GM10847 (cell line): Measurements from ENCODE around the gene NLGN1.

ENCODE experiments used
- POLR2A ChIP-seq: IDR thresholded peaks from 2 replicates; pipeline ENCODE4 v1.6.1; 2011; ENCODE audit not compliant: insufficient read length; ENCODE audit errors: extremely low read depth

NLGN1 gene

DNA sequence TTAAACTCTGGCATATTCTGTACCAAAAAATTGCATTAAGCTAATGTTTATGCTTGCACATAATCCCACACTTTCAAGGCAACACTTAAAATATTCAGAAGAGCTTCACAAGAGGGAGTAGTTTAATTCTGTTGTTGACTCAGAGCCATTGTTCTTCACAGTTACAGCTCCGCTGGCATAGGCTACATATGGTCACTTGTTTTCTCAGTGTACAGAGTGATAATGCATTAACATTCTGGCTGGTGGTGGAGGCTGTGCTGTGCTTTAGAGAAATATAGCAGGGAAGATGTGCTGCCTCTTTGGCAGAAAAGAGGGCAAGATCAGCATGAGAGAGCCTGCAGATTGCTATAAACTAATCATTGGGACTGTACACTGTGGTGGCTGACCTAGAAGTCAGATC is 13.3 kb downstream of the NLGN1 start:
- no peak for TF ChIP-seq POLR2A

DNA sequence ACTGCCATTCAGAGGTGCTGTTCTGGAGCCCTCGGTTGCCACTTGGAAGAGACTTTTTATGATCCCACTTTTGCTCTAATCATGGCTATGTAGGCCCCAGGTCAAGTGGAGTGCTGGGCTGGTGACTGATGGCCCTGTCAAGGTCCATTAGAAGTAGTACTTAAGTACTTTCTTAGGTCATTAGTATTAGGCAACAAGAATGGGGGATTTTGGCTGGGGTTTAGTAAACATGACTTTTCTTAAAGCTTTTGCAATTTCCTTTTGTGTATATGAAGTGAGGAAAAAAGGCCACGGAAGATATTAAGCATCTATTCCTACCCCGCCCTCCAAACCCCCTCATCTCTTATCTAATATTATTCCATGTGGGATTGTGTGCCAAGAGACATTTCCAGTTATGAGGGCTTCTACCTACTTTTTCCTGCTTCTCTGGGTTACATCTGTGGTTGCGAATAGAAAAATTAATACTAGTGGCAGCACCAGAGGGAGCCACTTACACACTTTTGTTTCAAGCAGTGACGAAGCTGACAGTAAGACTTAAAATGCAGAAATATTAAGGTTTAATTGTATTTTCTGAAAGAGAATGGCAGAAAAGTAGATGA is 13.9 kb downstream of the NLGN1 start:
- TF ChIP-seq POLR2A = no peak

DNA sequence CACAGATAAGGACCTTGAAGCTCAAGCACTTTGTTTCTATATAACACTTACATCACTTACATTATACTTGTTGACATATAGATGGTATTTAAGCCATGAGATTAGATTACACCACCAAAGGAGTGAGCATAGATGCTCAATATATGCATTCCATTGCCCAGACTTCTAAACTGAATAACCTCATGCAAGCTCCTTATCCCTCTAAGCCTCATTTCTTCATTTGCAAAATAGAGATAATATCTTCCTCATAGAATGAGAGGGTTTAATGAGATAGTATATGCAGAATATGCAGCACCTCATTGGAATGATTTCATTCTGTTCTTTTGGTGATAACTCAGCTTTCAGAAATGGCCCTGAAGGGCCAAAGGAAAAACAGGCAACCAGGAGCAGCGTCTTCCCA is 18.5 kb downstream of the NLGN1 start:
- TF ChIP-seq POLR2A = no peak

DNA sequence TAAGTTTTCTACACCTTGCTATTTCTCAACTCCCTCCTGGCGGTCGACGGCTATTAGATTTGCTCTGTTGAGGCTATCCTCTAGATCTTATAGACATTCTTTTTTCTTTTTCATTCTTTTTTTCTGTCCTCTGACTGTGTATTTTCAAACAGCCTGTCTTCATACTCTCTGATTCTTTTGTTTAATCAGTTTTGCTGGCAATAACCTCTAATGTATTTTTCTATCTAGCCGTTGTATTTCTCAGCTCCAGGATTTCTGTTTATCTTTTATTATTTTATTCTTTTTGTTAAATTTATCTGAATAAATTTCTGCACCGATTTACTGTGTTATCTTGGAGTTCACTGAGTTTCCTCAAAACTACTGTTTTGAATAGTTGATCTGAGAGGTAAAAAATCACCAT is 31.5 kb downstream of the NLGN1 start:
- TF ChIP-seq POLR2A = no peak

DNA sequence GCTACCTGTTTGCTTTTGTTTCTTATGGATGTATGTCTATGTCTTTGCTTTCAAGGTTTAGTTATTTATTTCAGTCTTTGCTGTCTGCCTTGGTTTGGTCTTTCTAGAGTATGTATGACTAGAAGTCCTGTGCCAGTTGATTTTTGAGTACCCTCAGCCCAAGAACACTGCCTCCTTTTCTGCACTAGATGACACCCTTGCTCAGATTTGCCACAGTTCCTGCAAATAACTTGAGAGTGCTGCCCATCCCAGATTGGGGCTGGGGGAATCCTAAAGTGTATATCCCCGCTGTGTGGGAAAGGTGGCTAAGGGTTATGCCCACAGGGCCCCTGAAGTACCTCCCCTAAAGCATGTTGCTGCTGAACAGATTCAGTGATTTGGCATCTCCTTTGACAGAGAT is 32.0 kb downstream of the NLGN1 start:
- no peak for TF ChIP-seq POLR2A

DNA sequence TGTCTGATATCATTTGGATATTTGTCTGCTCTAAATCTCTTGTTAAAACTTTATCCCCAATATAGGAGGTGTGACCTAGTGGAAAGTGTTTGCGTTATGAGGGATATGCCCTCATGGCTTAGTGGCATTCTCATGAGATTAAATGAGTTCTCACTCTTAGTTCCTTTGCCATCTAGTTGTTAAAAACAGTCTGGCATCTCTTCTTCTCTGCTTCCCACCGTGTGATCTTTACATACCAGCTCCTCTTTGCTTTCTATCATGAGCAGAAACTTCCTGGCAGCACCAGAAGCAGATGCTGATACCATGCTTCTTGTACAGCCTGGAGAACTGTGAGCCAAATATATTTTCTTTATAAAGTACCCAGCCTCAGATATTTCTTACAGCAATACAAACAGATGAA is 33.0 kb downstream of the NLGN1 start:
- no peak for TF ChIP-seq POLR2A

DNA sequence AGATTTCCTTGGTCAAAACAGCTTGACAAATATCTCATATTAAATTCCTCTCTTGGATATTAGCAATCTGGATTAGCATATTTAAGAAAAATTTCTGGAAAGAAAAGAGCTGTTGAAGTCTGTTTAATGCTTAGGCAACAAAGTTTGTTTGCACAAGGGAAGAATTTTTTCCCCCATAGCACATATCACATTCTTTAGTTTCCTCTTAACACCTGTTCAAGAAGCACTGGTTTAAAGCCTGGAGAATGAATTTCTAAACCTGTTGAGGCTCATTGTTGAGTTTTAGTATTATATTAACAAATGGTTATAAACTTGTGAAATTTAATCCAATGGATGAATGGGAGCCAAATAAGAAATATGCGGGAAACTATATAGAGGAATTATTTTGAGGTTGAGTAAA is 41.5 kb downstream of the NLGN1 start:
- TF ChIP-seq POLR2A = no peak

DNA sequence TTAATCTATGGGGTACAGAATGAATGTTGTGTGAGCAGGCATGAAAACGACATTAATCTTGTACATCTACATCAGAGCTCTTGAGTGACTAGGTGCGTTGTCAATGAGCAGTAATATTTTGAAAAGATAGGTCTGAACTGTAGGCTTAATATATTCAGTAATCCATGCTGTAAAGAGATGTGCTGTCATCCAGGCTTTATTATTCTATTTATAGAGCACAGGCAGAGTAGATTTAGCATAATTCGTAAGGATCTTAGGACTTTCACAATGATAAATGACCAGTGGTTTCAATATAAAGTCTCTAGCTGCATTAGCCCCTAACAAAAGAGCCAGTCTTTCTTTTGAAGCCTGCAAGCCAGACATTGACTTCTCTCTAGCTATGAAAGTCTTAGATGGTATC is 43.0 kb downstream of the NLGN1 start:
- no peak for TF ChIP-seq POLR2A

DNA sequence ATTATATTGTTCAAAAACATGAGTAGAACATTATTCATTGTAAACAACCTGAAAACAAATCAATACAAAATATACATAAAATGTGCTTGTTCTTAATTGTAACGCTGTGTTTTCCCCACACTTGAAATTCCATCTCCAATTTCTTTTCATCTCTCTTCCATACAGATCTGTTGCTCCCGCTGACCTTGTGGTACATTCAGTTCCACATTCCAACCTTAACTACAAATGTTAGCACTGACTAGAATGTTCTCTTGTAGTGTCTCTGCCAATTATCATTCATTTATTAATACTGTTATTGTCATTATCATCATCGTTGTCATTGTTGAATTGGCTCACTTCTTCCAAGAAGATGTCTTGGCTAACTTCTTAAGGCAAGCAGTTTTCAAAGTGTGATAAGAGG is 65.7 kb downstream of the NLGN1 start:
- TF ChIP-seq POLR2A = no peak

DNA sequence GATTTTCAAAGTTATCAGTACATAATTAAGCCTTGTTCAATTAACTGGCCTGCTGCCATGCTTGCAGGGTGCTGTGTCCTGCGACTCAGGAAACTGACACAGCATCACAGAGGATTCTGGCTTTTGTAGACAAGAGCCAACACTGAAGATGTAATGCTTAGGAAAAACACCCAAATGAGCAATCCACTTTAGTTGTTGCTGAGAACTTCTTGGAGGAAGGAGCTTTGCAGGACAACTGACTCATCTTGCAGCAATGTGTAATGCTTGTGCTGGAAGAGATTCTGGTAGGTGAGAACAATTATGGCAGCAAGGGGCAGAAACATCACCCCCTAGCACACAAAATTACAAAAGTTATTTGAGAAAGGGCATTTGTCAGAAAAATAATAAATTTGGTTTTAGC is 67.6 kb downstream of the NLGN1 start:
- TF ChIP-seq POLR2A = no peak

DNA sequence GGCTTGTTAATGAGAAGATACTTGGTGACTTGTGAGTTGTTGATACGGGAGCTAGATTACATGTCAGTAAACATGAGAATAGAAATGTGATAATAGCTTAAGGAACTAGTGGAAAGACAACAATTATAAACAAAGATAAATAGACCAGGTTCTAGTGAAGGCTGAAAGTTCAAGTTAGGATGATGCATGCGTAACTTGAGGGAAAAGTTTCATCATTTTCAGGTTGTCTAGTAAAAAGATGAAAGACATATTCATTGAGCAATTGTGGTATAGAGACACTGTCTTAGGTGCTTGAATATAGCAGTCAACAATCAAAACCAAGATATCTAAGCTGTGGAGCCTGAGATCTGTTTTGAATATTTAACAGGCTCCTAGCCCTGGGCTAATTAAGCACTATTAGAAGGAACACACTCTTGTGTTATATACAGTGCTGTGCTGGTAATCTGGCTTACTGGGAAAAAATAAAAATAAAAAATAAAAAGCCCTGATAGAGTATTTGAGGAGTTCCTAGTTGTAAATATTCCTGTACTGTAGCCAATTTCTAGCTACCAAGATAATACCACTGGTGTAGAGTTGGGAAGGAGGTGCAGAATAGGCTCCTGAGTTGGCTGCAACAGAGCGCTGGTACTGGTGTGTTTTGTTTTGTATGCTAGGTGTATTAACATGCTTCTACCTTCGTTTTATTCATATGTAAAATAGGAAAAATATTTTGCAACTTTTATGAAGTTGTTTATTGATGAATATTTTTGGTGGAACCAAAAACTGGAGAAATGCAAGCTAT is 68.5 kb downstream of the NLGN1 start:
- TF ChIP-seq POLR2A = no peak

DNA sequence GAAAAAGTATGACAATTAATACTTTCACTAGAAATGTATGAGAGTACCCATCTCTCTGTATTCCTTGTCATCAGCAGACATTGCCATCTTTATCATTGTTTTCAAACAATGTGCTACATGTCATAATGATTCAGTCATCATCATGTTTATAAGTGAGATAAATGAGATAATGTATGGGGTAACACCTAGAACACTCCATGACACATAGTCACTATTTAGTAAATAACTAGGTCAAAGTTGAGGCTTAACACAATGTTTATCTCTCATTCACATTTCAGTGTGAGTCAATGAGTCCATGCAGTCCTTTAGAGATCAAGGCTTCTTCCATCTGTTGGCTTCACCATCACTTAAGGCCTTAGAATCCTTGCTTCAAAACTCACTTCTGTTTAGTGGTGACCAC is 70.0 kb downstream of the NLGN1 start:
- TF ChIP-seq POLR2A = no peak

DNA sequence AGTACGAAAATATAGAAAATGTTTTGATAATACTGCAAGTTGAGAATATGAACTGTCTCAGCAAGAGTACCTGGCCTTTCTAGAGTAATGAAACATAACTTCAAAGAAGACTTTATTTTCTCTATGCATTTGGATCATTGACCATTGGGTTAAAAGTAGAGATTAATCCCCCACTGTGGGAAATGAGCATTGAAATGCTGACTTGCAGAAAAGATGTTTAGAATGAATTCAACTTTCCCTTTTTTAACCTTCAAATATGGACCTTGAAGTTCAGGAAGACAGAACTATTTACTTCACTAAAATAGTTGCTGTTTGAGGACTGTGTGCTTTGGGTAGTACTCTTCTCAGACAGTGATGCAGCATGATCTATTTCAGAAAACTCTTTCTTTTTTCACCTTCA is 75.7 kb downstream of the NLGN1 start:
- no peak for TF ChIP-seq POLR2A

DNA sequence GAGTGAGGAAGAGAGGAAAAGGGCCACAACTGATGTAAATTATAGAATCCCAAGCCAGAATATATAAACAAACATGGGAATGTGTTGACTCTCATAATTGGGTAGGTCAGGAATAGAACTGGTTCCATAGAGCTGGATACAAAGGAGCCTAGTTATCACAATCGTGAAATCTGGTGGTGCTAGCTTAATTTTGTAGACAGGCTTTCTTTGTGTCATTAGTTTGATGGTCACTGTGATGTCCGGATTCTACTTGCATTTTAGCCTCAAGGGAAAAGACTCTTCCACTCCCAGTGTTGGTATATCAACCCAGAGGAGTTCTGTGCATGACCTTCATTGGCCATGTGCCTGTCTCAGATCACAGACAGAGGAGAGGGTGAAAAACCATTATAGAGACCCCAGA is 81.8 kb downstream of the NLGN1 start:
- no peak for TF ChIP-seq POLR2A

DNA sequence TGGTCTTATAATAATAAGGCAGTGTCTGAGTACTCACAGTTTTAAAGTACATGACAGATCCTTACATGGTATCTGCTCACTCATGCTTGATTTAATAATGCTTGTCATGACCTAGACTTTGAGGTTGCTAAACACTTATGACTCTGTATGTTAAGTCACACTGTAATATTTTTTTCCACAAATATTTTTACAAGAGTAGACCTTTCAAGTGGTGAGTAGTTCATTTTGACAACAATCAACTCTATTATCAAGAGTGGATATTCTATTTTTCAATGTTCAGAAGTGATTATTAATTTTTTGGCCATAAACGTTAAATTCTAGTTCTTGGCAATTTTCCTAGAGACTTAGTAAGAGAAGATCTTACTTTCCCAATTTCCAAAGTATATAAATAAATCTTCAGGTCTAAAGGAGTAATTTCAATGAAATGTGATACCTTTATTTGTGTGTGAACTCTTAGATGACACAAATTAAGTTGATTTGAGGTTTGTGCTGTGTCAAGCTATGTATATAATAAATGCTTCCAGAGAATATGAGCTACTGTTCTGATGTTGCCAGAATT is 104.5 kb downstream of the NLGN1 start:
- TF ChIP-seq POLR2A = no peak

DNA sequence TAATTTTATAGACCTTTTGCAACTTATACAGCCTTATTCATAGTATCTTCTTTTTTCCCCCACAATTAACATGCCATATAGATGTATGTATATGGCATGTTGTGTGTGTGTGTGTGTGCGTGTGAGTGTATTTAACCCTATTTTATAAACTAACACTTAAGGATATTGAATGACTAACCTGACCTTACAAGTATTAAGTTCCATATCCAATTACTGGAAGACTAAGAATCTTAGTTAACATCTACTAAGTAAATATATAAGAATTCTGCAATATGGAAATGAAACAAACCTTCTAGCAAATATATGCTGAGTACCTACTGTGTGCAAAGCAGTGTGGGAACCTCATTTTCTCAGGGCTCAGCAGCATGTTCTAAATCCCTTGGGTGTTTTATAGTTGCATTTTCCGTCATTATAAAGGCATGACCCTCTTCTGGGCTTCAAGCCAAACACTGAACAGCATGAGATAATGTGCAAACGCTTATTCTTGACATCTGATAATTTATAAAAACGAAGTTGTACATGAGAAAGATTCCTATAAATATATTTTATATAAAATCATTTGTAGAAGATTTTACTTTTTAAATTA is 105.5 kb downstream of the NLGN1 start:
- no peak for TF ChIP-seq POLR2A
